ENCODE data around the gene AVPI1.
"Not testable (repeated sequence)": the region's sequence is repeated elsewhere in the genome, so short reads cannot be mapped to it uniquely, and the experiment has no call there.

AVPI1 gene

DNA sequence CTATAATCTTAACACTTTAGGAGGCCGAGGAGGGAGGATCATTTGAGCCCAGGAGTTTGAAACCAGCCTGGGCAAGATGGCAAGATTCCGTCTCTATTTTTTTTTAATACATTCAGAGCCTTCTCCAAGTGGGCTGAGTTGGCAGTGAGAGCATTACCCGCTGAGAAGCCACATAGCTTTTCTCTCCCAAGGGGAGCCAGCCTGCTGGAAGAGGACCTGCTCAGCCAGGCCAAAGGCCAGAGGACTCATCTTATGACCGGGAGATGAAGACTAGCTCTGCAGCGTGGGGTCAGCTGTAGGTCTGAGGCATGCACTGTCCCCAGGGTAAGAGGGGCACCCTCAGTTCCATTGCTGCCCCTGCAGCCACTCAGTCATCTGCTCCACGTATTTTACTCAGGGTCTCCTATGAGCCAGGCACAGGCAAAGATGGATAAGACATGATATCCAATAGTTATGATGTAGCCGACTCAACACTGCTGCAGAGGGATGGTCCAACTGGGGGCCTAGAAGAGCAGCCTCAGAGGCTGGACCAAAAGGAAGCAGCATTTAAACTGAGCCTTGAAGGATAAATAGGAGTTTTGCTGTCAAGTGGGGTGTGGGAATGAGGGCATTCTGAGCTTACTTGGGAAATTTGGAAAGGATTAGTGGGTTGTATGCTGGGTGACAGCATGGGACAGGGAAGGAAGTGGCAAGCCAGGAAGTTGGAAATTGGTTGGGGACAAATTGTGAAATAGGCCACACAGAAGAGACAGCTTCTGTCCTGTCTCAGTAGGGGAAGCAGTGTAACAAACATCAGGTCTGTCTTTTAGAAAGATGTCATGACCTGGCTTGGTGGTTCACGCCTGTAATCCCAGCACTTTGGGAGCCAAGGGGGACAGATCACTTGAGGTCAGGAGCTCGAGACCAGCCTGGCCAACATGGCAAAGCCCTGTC lies 24.9 kb upstream of the AVPI1 start:
- DNase-seq = no peak

DNA sequence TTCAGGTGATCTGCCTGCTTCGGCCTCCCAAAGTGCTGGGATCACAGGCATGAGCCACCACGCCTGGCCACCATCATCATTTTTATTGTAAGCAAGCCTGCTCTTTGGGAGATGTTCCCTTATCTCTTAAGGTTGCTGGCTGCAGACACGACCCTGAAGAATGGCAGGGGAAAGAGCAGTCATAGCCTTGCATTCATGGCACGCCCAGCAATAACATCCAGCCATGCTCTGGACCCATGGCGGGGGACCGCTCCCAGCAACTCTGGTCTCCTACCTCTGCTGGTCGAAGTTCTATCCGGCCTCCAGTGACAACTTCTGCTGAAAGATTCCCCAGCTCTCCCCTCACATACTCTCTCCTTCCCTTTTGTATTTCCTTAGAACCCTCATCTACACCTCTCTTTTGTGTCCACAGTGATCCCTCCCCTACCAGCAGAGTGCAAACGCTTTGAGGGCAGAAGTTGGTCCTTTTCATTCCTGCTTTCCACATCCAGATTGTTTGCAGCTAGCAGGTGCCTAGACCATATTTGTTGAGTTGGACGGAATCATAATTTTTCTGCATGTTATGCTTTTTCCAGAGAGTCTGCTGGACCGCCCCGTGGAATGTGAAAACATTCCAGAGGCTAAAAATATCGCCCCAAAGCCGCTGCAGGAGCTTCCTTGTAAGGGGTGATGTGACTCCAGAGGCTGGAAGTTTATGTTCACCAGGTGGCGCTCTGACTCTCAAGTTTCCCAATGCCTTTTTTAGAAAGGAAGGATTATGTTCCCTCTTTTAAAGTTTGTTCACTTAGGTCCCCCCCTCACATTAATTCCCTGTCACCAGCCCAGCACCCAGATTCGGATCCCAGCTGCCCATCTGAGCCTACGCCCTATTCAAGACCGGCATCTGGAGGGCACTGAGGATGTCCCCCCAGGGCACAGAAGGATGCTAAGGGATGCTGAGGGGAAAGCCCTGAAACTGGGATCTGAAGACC lies 22.2 kb upstream of the AVPI1 start:
- DNase-seq = peak; percentile 63

DNA sequence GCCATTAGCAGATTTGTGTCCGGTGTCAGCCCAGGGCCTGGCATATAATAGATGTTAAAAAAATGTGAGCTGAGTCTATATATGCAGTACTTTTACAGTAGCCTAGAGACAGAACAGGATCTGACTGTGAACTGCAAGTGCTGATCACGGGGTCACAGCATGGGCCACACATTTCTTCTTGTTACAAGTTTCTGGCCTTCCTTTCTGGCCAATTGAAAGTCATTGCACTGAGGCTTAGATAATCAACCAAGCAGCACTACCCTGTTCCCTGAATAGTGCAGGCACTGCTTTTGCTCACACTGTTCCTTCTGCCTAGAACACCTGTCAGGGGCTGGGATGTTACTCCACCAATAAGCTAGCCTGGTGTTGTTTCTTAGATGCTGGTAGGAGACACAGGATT lies 21.1 kb upstream of the AVPI1 start:
- DNase-seq = no peak

DNA sequence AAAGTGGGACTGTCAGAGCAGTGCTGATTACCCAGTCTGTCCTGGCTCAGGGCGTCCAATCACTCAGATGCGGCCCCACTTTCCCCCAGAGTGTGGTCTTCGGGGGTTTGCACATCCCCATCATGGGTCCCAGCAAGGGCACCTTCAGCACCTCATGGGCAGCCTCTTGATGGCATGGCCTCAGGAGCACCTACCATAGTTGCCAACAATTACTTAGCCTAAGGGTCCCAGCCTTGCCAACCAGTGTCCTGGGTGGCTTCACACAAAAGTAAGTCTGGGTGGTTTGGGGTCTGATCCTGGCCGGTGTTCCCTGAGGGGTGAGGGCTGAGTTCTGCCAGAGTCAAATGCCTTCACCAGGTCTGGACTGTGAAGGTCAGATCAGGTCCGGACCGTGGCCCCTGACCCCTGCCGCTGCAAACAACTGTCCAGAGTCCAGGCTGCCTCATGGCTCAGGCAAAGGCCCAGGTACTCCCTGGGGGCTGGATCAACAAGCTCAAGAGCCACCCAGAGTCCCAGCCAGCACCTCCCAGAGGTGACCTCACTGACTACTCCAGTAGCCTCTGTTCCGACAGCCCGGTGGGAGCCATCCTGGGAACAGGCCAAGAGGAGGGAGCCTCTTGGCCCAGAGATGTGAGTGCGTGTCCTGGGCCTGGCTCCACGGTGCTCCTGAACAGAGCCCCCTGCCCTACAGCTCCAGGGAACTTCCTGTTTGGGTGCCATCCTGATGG lies 20.3 kb upstream of the AVPI1 start:
- DNase-seq = no peak

DNA sequence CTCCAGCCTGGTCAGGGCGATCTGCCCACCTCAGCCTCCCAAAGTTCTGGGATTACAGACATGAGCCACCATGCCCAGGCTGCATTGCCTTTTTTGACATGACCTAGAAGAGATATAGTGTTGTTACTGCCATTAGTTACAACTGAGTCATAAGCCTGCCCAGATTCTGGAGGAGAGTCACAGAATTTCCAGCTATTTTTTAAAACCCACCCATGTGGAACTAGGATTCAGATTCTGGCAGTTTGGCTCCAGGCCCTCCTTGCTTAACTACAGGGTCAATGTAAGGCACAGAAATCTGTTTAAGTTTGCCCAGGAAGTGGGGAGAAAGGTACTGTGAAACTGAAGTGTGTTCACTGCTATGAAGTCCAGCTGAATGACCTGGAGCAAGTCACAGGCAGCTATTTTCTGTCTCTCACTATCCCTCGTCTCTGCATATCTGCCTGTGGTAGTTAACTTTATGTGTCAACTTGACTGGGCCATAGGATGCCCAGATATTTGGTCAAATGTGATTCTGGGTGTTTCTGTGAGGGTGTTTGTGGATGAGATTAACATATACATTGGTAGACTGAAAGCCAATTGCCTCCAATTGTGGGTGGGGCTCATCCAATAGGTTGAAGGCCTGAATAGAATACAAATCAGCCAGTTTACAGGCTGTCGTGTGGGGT lies 18.1 kb upstream of the AVPI1 start:
- DNase-seq = no peak

DNA sequence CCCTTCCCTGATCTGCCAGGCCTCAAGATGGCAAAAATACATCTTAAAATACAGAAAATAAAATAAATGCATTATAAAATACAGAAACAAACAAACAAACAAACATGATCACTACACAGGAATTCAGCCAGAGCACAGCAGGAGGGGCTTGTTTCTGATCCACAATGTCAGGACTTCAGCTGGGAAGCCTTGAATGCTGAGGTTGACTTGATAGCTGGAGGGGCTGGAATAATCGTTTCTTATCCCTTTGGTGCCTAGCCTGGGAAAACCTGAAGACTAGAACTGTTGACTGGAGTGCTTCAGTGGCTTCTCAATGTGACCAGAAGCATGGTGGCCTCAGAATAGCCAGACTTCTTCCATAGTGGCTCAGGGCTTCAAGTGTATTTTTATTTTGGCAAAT lies 17.3 kb upstream of the AVPI1 start:
- no peak for DNase-seq

DNA sequence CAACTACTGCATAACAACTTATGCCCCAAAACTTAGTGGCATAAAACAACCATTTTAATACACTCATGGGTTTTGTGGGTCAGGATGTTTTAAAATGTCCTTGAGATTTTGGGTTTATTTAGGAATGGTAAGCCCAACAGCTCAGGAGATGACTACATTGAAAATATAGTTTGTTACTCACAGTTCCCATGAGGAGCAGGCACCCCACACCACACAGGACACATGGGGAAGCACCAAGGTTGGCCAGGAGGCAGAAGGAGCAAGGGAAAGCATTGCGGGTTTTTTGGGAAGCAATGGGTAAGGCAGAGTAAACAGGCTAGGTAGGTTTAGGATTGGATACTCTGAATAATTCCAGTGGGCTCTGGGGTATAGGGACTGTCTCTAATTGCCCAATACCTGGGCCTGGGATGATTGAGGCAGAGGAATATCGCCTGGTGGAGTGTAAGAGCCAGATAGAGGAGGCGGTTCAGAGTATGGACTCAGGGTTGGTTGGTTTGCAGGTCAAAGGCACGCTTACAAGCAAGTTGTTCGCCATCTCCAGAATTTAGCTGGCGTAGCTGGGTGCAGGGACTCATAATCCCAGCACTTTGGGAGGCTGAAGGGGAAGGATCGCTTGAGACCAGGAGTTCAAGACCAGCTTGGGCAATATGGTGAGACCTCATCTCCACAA lies 16.5 kb upstream of the AVPI1 start:
- DNase-seq = no peak

GRCh38 chr10:97701438-97702069 lies 14.5 kb upstream of the AVPI1 start:
- no peak for DNase-seq

DNA sequence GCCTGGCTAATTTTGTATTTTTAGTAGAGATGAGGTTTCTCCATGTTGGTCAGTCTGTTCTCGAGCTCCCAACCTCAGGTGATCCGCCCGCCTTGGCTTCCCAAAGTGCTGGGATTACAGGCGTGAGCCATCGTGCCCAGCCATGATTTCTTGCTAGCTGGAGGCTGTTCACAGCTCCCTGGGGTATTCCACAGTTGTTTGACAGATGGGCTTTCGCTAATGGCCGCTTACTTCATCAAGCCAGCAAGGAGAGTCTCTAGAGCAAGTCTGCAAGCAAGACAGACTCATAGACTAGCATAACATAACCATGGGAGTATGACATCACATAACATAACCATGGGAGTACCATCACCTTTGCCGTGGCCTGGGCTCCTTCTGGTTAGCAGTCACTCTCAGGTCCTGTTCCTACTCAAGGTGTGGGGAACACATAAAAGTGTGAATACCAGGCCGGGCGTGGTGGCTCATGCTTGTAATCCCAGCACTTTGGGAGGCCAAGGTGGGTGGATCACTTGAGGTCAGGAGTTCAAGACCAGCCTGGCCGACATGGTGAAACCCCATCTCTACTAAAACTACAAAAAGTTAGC lies 11.1 kb upstream of the AVPI1 start:
- not testable (repeated sequence) for DNase-seq

GRCh38 chr10:97690133-97690532 lies 3.1 kb upstream of the AVPI1 start:
- DNase-seq = no peak

- DNase-seq = no peak
Measured at GRCh38 chr10:97689559-97690020, 2.5 kb upstream of the AVPI1 start.

GRCh38 chr10:97687785-97688781 lies 1.0 kb upstream of the AVPI1 start:
- no peak for DNase-seq

- DNase-seq = no peak
Measured at GRCh38 chr10:97686301-97686961, 610 bp downstream of the AVPI1 start.

GRCh38 chr10:97685395-97685958 lies 1.6 kb downstream of the AVPI1 start:
- DNase-seq = no peak

DNA sequence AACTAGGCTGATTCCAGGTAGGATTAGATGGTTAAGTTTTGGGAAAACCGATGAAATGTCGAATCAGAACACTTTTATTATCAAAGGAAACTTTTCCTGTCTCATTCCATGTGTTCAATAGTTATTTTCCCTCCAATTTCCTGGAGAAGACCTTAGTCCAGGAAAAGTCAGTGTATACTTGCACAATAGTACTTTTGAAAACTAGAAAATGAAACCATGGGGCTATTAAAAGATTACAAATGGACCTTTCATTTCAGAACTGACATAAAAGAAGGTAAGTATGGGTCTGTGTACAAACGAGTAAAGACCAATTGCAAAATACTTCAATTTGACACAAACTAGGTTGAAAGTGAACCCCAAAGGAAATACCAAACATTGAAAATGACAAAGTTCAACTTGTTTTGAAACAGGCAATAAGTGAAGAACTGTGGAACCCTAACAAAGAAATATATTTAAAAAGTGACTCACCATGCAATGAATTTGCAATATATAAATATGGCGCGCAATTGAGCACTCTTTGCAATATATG lies 2.1 kb downstream of the AVPI1 start:
- DNase-seq = no peak

- not testable (repeated sequence) for DNase-seq
Measured at GRCh38 chr10:97684368-97684713, 2.7 kb downstream of the AVPI1 start.

DNA sequence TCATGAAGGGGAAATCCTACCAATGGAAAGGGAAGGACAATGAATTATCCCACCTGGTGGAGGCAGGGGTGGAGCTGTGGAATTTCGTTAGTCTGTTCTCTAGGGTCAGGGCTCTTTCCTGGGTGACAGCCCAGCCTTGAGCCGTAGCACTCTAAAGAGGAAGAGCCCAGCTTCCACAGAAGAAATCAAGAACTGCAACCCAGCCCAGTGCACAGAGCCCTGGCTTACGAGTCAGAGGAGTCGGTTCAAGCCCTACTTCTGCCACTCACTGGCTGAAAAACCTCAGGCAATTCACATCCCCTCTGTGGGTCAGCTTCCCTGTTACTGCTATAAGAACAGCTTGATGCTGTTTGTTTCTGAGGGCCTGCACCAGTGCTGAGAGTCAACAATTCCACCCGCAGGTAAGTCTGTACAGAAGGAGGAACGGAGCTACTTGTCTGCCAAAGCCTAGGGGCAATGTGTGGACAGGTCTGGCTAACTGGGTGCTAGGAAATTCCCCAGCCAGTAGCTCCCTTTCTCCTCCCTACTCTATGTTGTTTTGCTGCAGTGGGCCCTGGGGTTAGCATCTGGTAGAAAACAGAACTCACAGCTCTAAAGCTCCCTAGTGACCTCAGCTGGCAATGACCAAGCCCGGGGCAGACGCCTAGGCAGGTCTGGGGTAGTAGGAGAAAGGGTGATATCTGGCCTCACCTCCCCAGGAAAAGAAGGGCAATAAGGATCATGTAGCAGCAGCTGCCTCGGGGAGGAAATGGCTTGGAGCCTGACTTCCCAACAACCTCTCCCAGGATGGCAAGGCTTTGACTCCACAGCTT lies 3.3 kb downstream of the AVPI1 start:
- DNase-seq = no peak
